UCSD-AML1 (cell line): ENCODE measurements around the gene IGLON5.
A peak's percentile ranks its signal among the peaks of the same experiment; 100 is the strongest.

Experiments
- DNase-seq: peaks from one replicate; lab custom pipeline; 2025; ENCODE audit not compliant: unreplicated experiment; lab: John Stamatoyannopoulos, UW

The IGLON5 gene

GRCh38 chr19:51337861-51338562 lies 26.6 kb downstream of the IGLON5 start:
- DNase-seq: no peak

- peak; percentile 89 for DNase-seq
Observed at GRCh38 chr19:51338563-51339312, 27.3 kb downstream of the IGLON5 start.

GRCh38 chr19:51339313-51339686 lies 27.9 kb downstream of the IGLON5 start:
- no peak for DNase-seq

GRCh38 chr19:51339687-51340656 lies 28.5 kb downstream of the IGLON5 start:
- DNase-seq: peak; percentile 97

- no peak for DNase-seq
Observed at GRCh38 chr19:51341066-51341465, 29.6 kb downstream of the IGLON5 start.

- DNase-seq: no peak
Observed at GRCh38 chr19:51341976-51342580, 30.6 kb downstream of the IGLON5 start, which contains the start of gene VSIG10L. Gene VSIG10L, minus strand, starts transcription at chr19:51342139. Its CDS starts 15 bp downstream, at chr19:51342124.

- no peak for DNase-seq
Observed at GRCh38 chr19:51342631-51343569, 31.5 kb downstream of the IGLON5 start.

- no peak for DNase-seq
Observed at GRCh38 chr19:51345076-51345620, 33.7 kb downstream of the IGLON5 start.

GRCh38 chr19:51346742-51347141 lies 35.3 kb downstream of the IGLON5 start:
- DNase-seq: no peak

GRCh38 chr19:51347209-51347928 lies 35.9 kb downstream of the IGLON5 start:
- DNase-seq: no peak

- no peak for DNase-seq
Observed at GRCh38 chr19:51351266-51351990, 40.0 kb downstream of the IGLON5 start.

GRCh38 chr19:51352783-51353360 lies 41.4 kb downstream of the IGLON5 start:
- no peak for DNase-seq

- DNase-seq: no peak
Observed at GRCh38 chr19:51354103-51354741, 42.8 kb downstream of the IGLON5 start.

- no peak for DNase-seq
Observed at GRCh38 chr19:51354742-51355148, 43.3 kb downstream of the IGLON5 start.

- DNase-seq: no peak
Observed at GRCh38 chr19:51356159-51356801, 44.8 kb downstream of the IGLON5 start.

GRCh38 chr19:51357952-51358351 lies 46.5 kb downstream of the IGLON5 start:
- DNase-seq: no peak

- DNase-seq: no peak
Observed at GRCh38 chr19:51359294-51359693, 47.9 kb downstream of the IGLON5 start.
